Trophoblast cell (in vitro differentiated cells and primary cell): Measurements from ENCODE around the gene NUP107.
A peak's percentile ranks its signal among the peaks of the same experiment; 100 is the strongest.
"Not testable (repeated sequence)": the region's sequence is repeated elsewhere in the genome, so short reads cannot be mapped to it uniquely, and the experiment has no call there.

Experiments
- DNase-seq, 2 donors: peaks; one replicate each; pipeline ENCODE4 v3.0.0-alpha.2; 2016
- H2AFZ ChIP-seq: 2 replicates; pipeline ENCODE4 v1.6.1; 2013; ENCODE audit warnings: low read length, moderate library complexity, mild to moderate bottlenecking; ENCODE audit not compliant: insufficient read depth, poor library complexity
- H2AK5ac ChIP-seq: 2 replicates; pipeline ENCODE4 v1.6.1; 2013; ENCODE audit warnings: mild to moderate bottlenecking, low read length
- H2BK120ac ChIP-seq: 2 replicates; pipeline ENCODE4 v1.6.1; 2013; ENCODE audit warnings: low read length, mild to moderate bottlenecking, moderate library complexity; ENCODE audit not compliant: insufficient read depth, poor library complexity
- H2BK12ac ChIP-seq: 2 replicates; pipeline ENCODE4 v1.6.1; 2013; ENCODE audit warnings: mild to moderate bottlenecking, low read length, moderate library complexity
- H2BK5ac ChIP-seq: 2 replicates; pipeline ENCODE4 v1.6.1; 2013; ENCODE audit warnings: low read length, low read depth, moderate library complexity, mild to moderate bottlenecking; ENCODE audit not compliant: poor library complexity
- H3K14ac ChIP-seq: 2 replicates; pipeline ENCODE4 v1.6.1; 2013; ENCODE audit warnings: mild to moderate bottlenecking, low read length
- H3K18ac ChIP-seq: 2 replicates; pipeline ENCODE4 v1.6.1; 2013; ENCODE audit warnings: mild to moderate bottlenecking, low read length
- H3K23ac ChIP-seq: 2 replicates; pipeline ENCODE4 v1.6.1; 2013; ENCODE audit warnings: low read length
- H3K27ac ChIP-seq: 2 replicates; pipeline ENCODE4 v1.5.1; 2013; ENCODE audit warnings: low read depth, mild to moderate bottlenecking, inconsistent platforms, low read length, moderate library complexity
- H3K27me3 ChIP-seq: 2 replicates; pipeline ENCODE4 v1.6.1; 2013; ENCODE audit warnings: inconsistent platforms, mild to moderate bottlenecking, low read length, moderate library complexity; ENCODE audit not compliant: insufficient read depth
- H3K36me3 ChIP-seq, 2 experiments: 1 replicate in 1 of 2; 2 replicates in 1 of 2; pipeline ENCODE4 v1.6.1; 2013; ENCODE audit warnings: low read length in 2 of 2, mild to moderate bottlenecking in 2 of 2, moderate library complexity in 1 of 2; ENCODE audit not compliant: insufficient read depth in 2 of 2, control insufficient read depth in 1 of 2
- H3K4ac ChIP-seq: 2 replicates; pipeline ENCODE4 v1.6.1; 2013; ENCODE audit warnings: low read depth, mild to moderate bottlenecking, low read length, moderate library complexity
- H3K4me1 ChIP-seq, 2 experiments: 1 replicate in 1 of 2; 2 replicates in 1 of 2; pipeline ENCODE4 v1.6.1; 2013; ENCODE audit warnings: low read length in 2 of 2, mild to moderate bottlenecking in 2 of 2, moderate library complexity in 1 of 2; ENCODE audit not compliant: insufficient read depth in 2 of 2, control insufficient read depth in 1 of 2
- H3K4me2 ChIP-seq: 2 replicates; pipeline ENCODE4 v1.6.1; 2013; ENCODE audit warnings: inconsistent platforms, mild to moderate bottlenecking, low read length, moderate library complexity
- H3K4me3 ChIP-seq: 2 replicates; pipeline ENCODE4 v1.5.1; 2013; ENCODE audit warnings: mild to moderate bottlenecking, low read depth, low read length, inconsistent platforms
- H3K79me1 ChIP-seq: one replicate; pipeline ENCODE4 v1.6.1; 2013; ENCODE audit warnings: low read length
- H3K79me2 ChIP-seq: 2 replicates; pipeline ENCODE4 v1.6.1; 2013; ENCODE audit warnings: low read length, mild to moderate bottlenecking; ENCODE audit not compliant: control insufficient read depth, insufficient read depth, poor library complexity
- H3K9ac ChIP-seq: 2 replicates; pipeline ENCODE4 v1.6.1; 2013; ENCODE audit warnings: mild to moderate bottlenecking, low read length
- H3K9me3 ChIP-seq: 2 replicates; pipeline ENCODE4 v1.6.1; 2013; ENCODE audit warnings: low read depth, mild to moderate bottlenecking, control low read depth, inconsistent platforms, low read length; ENCODE audit not compliant: insufficient read depth
- H4K12ac ChIP-seq: 2 replicates; pipeline ENCODE4 v1.6.1; 2013; ENCODE audit warnings: low read depth, mild to moderate bottlenecking, low read length, moderate library complexity
- H4K8ac ChIP-seq: 2 replicates; pipeline ENCODE4 v1.6.1; 2013; ENCODE audit warnings: low read depth, mild to moderate bottlenecking, low read length, moderate library complexity
- H4K91ac ChIP-seq: one replicate; pipeline ENCODE4 v1.6.1; 2013; ENCODE audit warnings: low read depth, mild to moderate bottlenecking, low read length, moderate library complexity
- WGBS: extraction: QIAGEN DNeasy Blood & Tissue Kit; methylation state at CpG from one replicate; pipeline ENCODE4 v1.1.7; 2013; ENCODE audit warnings: missing lambda C conversion rate; ENCODE audit not compliant: insufficient read length, insufficient coverage; ENCODE audit errors: extremely low coverage; 5-methylcytosine and 5-hydroxymethylcytosine counted together

NUP107 gene

GRCh38 chr12:68676854-68677253 is 9.9 kb upstream of the NUP107 start:
- H3K9me3 ChIP-seq, H3K14ac ChIP-seq, H4K91ac ChIP-seq, H4K8ac ChIP-seq, H3K4me2 ChIP-seq, H4K12ac ChIP-seq, H3K18ac ChIP-seq, H2AFZ ChIP-seq, H3K4ac ChIP-seq, H2BK5ac ChIP-seq, H3K4me1 ChIP-seq, H3K9ac ChIP-seq, H3K36me3 ChIP-seq, H3K4me3 ChIP-seq, H3K27me3 ChIP-seq, H2AK5ac ChIP-seq, H3K23ac ChIP-seq, DNase-seq, H2BK120ac ChIP-seq, H3K79me2 ChIP-seq, H2BK12ac ChIP-seq, H3K27ac ChIP-seq, H3K79me1 ChIP-seq: not testable (repeated sequence)
- WGBS, result no CpG with 5 or more reads among the region's 5 CpGs

- H3K27me3 ChIP-seq, result no peaks in the 10 kb centered on the region
- H3K4me3 ChIP-seq, result no peak overlapping the region
- no peak overlapping the region for H2BK5ac ChIP-seq
- no peak overlapping the region for H3K4ac ChIP-seq
- H4K8ac ChIP-seq, result peak overlapping the region; percentile 58
- no peak overlapping the region for H3K9ac ChIP-seq
- H2BK12ac ChIP-seq, result no peak overlapping the region
- no peak overlapping the region for H2BK120ac ChIP-seq
- peaks cover 3 to 4% of the 10 kb centered on the region in 2 experiments for H3K36me3 ChIP-seq
- no peak for DNase-seq
- H3K9me3 ChIP-seq, result no peaks in the 10 kb centered on the region
- no peak overlapping the region for H4K12ac ChIP-seq
- WGBS, result no CpG with 5 or more reads among the region's 3 CpGs
- peaks cover 4% of the 10 kb centered on the region for H3K79me2 ChIP-seq
- no peak overlapping the region for H4K91ac ChIP-seq
- H2AK5ac ChIP-seq, result no peak overlapping the region
- peaks cover 0 to 2% of the 10 kb centered on the region in 2 experiments for H3K4me1 ChIP-seq
- peak overlapping the region; percentile 75 for H3K4me2 ChIP-seq
- H3K18ac ChIP-seq, result no peak overlapping the region
- H3K79me1 ChIP-seq, result peaks cover 5% of the 10 kb centered on the region
- H2AFZ ChIP-seq, result no peak overlapping the region
- H3K23ac ChIP-seq, result no peak overlapping the region
- H3K14ac ChIP-seq, result no peak overlapping the region
- peak overlapping the region; percentile 73 for H3K27ac ChIP-seq
Observed at GRCh38 chr12:68686262-68686594, 550 bp upstream of the NUP107 start.

DNA sequence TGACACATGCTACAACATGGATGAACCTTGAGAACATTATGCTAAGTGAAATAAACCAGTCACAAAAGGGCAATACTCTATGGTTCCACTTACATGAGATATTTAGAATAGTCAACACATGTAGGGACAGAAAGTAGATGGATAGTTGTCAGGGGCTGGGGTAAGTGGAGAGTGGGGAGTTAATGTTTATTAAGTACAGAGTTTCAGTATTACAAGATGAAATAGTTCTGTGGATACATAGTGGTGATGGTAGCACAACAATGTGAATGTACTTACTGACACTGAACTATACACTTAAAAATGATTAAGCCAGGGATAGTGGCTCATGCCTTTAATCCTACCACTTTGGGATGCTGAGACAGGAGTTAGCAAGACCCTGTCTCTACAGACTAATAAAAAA is 8.7 kb downstream of the NUP107 start:
- Histone ChIP-seq H3K4ac (no peak overlapping the region), H3K36me3 (peaks cover 28 to 34% of the 10 kb centered on the region in 2 experiments)

GRCh38 chr12:68699486-68699885 is 12.7 kb downstream of the NUP107 start:
- H4K8ac ChIP-seq, result no peak overlapping the region
- H4K12ac ChIP-seq, result no peak overlapping the region
- no peak overlapping the region for H3K23ac ChIP-seq
- no peak overlapping the region for H2BK5ac ChIP-seq
- no CpG with 5 or more reads among the region's 1 CpG for WGBS
- no peak overlapping the region for H3K18ac ChIP-seq
- no peaks in the 10 kb centered on the region for H3K9me3 ChIP-seq
- no peaks in the 10 kb centered on the region for H3K79me1 ChIP-seq
- no peak overlapping the region for H3K4ac ChIP-seq
- H3K4me1 ChIP-seq, result no peaks in the 10 kb centered on the region
- no peak overlapping the region for H3K4me3 ChIP-seq
- H3K27me3 ChIP-seq, result no peaks in the 10 kb centered on the region
- no peak overlapping the region for H3K27ac ChIP-seq
- no peak overlapping the region for H2AK5ac ChIP-seq
- peaks cover 26 to 35% of the 10 kb centered on the region in 2 experiments for H3K36me3 ChIP-seq
- H3K4me2 ChIP-seq, result no peak overlapping the region
- H2BK12ac ChIP-seq, result no peak overlapping the region
- H2BK120ac ChIP-seq, result no peak overlapping the region
- DNase-seq, result no peak
- no peak overlapping the region for H3K9ac ChIP-seq
- no peak overlapping the region for H4K91ac ChIP-seq
- no peaks in the 10 kb centered on the region for H3K79me2 ChIP-seq
- H3K14ac ChIP-seq, result no peak overlapping the region
- H2AFZ ChIP-seq, result no peak overlapping the region

More for the DNA sequence above, 8.7 kb downstream of the NUP107 start:
- Histone ChIP-seq H3K14ac (no peak overlapping the region), H4K91ac (no peak overlapping the region), H2BK120ac (no peak overlapping the region), H2BK5ac (no peak overlapping the region), H2AFZ (no peak overlapping the region), H4K12ac (no peak overlapping the region), H4K8ac (no peak overlapping the region), H3K79me2 (no peaks in the 10 kb centered on the region), H3K23ac (no peak overlapping the region), H3K4me1 (no peaks in the 10 kb centered on the region), H3K27me3 (no peaks in the 10 kb centered on the region), H3K4me3 (no peak overlapping the region), H3K79me1 (no peaks in the 10 kb centered on the region), H3K27ac (no peak overlapping the region), H3K18ac (no peak overlapping the region), H2AK5ac (no peak overlapping the region), H3K9me3 (no peaks in the 10 kb centered on the region), H3K9ac (no peak overlapping the region), H2BK12ac (no peak overlapping the region), H3K4me2 (no peak overlapping the region)
- no peak for DNase-seq
